Activated T-cell treated with anti-CD3 and anti-CD28 coated beads for 48 hours (primary cell): Measurements from ENCODE around the gene HSPA1L.

Source experiments
- DNase-seq: peaks from one replicate; pipeline ENCODE4 v3.0.0-alpha.2; 2020; ENCODE audit warnings: low read depth

Gene HSPA1L

DNA sequence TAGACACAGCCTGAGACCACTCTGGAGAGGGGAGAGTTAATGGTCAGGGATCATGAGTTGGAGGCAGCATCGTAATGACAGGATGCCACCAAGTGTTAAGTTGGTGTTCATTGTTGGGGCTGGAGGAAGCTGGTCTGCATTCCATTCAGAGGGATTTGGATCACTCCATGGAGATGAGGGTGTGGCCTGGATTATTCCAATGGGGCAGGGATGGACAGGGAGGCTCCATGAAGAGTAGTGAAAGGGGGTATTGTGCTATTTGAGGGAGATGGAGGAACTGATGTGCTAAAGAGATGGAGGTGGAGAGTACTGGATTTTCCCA, 51.5 kb downstream of the HSPA1L start:
- no peak for DNase-seq

DNA sequence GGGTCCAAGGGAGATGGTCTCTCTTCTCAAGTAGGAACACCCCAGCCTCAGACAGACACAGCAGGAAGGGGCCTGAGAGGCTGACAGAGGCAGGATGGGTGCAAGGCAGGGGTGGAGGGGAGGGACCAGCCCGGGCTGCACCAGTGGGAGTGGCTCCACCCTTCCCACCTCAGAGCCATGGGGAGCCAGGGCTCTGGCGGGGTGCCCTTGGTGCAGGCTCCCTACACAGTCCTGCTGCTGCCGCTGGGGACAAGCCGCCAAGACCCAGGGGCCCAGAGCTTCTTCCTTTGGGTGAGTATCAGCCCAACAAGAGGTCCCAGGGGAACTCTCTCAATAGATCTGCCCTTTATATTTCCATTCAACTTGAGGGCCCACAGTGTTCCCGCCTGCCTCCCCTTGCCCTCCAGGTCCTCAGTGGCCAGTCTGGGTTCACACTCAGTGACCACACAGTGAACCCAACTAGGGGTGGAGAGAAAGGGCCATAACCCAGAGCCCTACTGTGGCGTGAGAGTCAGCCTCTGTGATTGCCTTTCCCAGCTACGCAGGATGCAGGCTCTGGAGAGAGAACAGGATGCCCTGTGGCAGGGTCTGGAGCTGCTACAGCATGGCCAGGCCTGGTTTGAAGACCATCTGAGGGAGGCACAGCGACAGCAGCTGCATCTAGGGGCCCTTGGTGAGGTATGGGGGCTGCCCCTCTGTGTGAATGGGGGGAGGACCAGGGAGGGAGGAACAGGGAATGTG, 52.0 kb downstream of the HSPA1L start:
- no peak for DNase-seq

DNA sequence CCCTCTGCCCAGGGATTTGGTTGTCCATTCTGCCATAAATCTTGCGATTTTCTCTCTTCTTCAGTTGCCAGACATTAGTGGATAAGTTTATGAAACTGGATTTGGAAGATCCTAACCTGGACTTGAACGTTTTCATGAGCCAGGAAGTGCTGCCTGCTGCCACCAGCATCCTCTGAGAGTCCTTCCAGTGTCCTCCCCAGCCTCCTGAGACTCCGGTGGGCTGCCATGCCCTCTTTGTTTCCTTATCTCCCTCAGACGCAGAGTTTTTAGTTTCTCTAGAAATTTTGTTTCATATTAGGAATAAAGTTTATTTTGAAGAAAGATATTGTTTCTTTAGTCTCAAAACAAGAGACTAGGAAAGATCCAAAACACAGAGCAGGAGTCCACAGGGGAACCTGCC, 52.7 kb downstream of the HSPA1L start, which contains the start of gene SAPCD1:
Gene SAPCD1, plus strand, starts transcription at position 301 of the 400 bp plus-strand sequence. CDS start 399 bp downstream, outside the sequence.
- no peak for DNase-seq

DNA sequence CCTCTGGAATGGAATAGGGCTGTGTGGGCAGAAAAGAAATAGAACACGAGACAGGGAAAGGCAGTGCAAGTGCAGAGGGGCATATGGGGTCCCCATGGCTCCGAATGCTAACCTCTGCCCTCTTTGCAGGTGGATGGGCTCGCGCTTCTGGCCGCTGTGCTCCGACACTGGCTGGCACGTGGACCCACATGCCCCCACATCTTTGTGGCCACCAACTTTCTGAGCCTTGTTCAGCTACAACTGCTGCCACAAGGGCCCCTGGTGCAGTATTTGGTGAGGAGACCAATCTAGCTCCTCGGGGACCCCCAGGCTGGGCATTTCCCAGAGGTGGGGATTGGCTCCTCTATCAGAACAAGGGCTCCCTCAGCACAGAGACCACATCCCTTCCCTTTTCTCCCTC, 53.7 kb downstream of the HSPA1L start:
- no peak for DNase-seq

DNA sequence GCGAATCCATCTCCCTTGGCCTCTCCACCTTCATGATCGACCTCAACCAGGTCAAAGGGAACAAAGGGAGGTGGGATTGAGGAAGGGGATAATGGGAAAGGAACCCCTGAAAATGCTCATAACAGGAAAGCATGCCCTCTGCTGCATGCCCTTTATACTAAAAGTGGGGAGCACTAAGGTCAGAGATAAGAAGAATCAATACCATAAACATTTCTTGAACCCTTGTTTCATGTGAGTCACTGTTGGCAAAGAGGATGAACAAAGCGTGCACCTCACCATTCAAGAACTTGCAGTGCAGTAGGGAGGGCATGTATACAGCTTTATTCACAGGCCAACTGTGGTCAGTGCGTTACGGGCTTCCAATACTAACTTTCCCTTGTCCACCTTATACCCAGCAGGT, 54.3 kb downstream of the HSPA1L start:
- no peak for DNase-seq
